KMS-11 (cell line): ENCODE measurements around the gene CD274.

Experiments used
- H2AFZ ChIP-seq: fragments of 200-600 bp; sonication (generic); 2 replicates; pipeline ENCODE4 v1.6.1; 2016; ENCODE audit warnings: antibody characterized with exemption, mixed run types, low read depth
- H3K27ac ChIP-seq: fragments of 200-600 bp; sonication (generic); 2 replicates; pipeline ENCODE4 v1.6.1; 2016; ENCODE audit warnings: mild to moderate bottlenecking, mixed run types
- H3K27me3 ChIP-seq: fragments of 200-600 bp; sonication (generic); 2 replicates; pipeline ENCODE4 v1.6.1; 2017; ENCODE audit warnings: mild to moderate bottlenecking, low read depth, mixed run types, moderate library complexity; ENCODE audit not compliant: insufficient read depth
- H3K36me3 ChIP-seq: fragments of 200-600 bp; sonication (generic); 2 replicates; pipeline ENCODE4 v1.6.1; 2017; ENCODE audit warnings: mild to moderate bottlenecking, mixed run types; ENCODE audit not compliant: insufficient read depth
- H3K4me1 ChIP-seq: fragments of 200-600 bp; sonication (generic); 2 replicates; pipeline ENCODE4 v1.6.1; 2016; ENCODE audit warnings: mild to moderate bottlenecking, low read depth, mixed run types; ENCODE audit not compliant: poor library complexity, severe bottlenecking
- H3K4me2 ChIP-seq: fragments of 200-600 bp; sonication (generic); 2 replicates; pipeline ENCODE4 v1.7.0; 2016; ENCODE audit warnings: mild to moderate bottlenecking, mixed run types
- H3K4me3 ChIP-seq: fragments of 200-600 bp; sonication (generic); IDR thresholded peaks from 2 replicates; pipeline ENCODE4 v1.6.1; 2017; ENCODE audit warnings: low read depth, low read length, mixed read lengths; ENCODE audit not compliant: insufficient read depth
- H3K79me2 ChIP-seq: fragments of 200-600 bp; sonication (generic); 2 replicates; pipeline ENCODE4 v1.6.1; 2016; ENCODE audit warnings: low read depth, mixed run types; ENCODE audit not compliant: insufficient read depth
- H3K9ac ChIP-seq: fragments of 200-600 bp; sonication (generic); 2 replicates; pipeline ENCODE4 v1.6.1; 2016; ENCODE audit warnings: mild to moderate bottlenecking, mixed run types
- H4K20me1 ChIP-seq: fragments of 200-600 bp; sonication (generic); 2 replicates; pipeline ENCODE4 v1.6.1; 2016; ENCODE audit warnings: mild to moderate bottlenecking, mixed run types; ENCODE audit not compliant: insufficient read depth
- CTCF ChIP-seq: fragments of 200-600 bp; sonication (generic); conservative IDR thresholded peaks from 2 replicates; pipeline ENCODE4 v1.6.1; 2017; ENCODE audit warnings: low read depth, mild to moderate bottlenecking, antibody characterized with exemption, low read length, moderate library complexity, mixed read lengths

Gene CD274

GRCh38 chr9:5450359-5451091 lies at the start of gene CD274:
CD274 (plus strand) TSS chr9:5450542; CDS start chr9:5456114, 5,572 bp downstream.
- Histone ChIP-seq H3K27me3 (no peaks in the 10 kb centered on the region), H3K4me1 (peaks cover 17% of the 10 kb centered on the region), H3K4me2 (peak within 1 kb of the TSS; percentile 68), H4K20me1 (no peaks in the 10 kb centered on the region), H3K9ac (peak within 1 kb of the TSS; percentile 61), H2AFZ (peak within 1 kb of the TSS; percentile 96), H3K36me3 (no peaks in the 10 kb centered on the region), H3K79me2 (no peaks in the 10 kb centered on the region), H3K27ac (peak within 1 kb of the TSS; percentile 53), H3K4me3 (no peak within 1 kb of the TSS)
- peak; percentile 60 for TF ChIP-seq CTCF

GRCh38 chr9:5402217-5402616 lies 48.1 kb upstream of the CD274 start:
- Histone ChIP-seq H3K9ac (no peak overlapping the region), H3K4me3 (no peak overlapping the region), H3K4me1 (no peaks in the 10 kb centered on the region), H2AFZ (no peak overlapping the region), H3K79me2 (no peaks in the 10 kb centered on the region), H4K20me1 (no peaks in the 10 kb centered on the region), H3K36me3 (no peaks in the 10 kb centered on the region), H3K4me2 (no peak overlapping the region), H3K27me3 (no peaks in the 10 kb centered on the region), H3K27ac (no peak overlapping the region)
- no peak for TF ChIP-seq CTCF

GRCh38 chr9:5408596-5408995 lies 41.7 kb upstream of the CD274 start:
- no peak overlapping the region for H3K27ac ChIP-seq
- H3K27me3 ChIP-seq, result no peaks in the 10 kb centered on the region
- no peak overlapping the region for H3K4me3 ChIP-seq
- no peak overlapping the region for H3K9ac ChIP-seq
- no peak overlapping the region for H3K4me2 ChIP-seq
- H3K79me2 ChIP-seq, result no peaks in the 10 kb centered on the region
- no peaks in the 10 kb centered on the region for H4K20me1 ChIP-seq
- no peak overlapping the region for H2AFZ ChIP-seq
- no peak for TF ChIP-seq CTCF
- no peaks in the 10 kb centered on the region for H3K4me1 ChIP-seq
- no peaks in the 10 kb centered on the region for H3K36me3 ChIP-seq

- Histone ChIP-seq H4K20me1 (no peaks in the 10 kb centered on the region), H2AFZ (no peak overlapping the region), H3K4me1 (no peaks in the 10 kb centered on the region), H3K4me3 (no peak overlapping the region), H3K79me2 (no peaks in the 10 kb centered on the region), H3K9ac (no peak overlapping the region), H3K27ac (no peak overlapping the region), H3K36me3 (no peaks in the 10 kb centered on the region), H3K4me2 (no peak overlapping the region), H3K27me3 (no peaks in the 10 kb centered on the region)
- no peak for TF ChIP-seq CTCF
These were observed 33.4 kb upstream of the CD274 start for GRCh38 chr9:5416953-5417352.
